Nephron progenitor cell (in vitro differentiated cells): ENCODE measurements around the gene PADI2.

Source experiments
- DNase-seq: peaks from one replicate; pipeline ENCODE4 v3.0.0; 2021
- H3K27ac Mint-ChIP-seq: 2 replicates; pipeline ENCODE4 v1.8.0; 2021; ENCODE audit warnings: mild to moderate bottlenecking, moderate library complexity, mixed read lengths
- H3K27me3 Mint-ChIP-seq: 2 replicates; pipeline ENCODE4 v1.8.0; 2021; ENCODE audit warnings: mild to moderate bottlenecking, low read depth, mixed read lengths; ENCODE audit not compliant: poor library complexity
- H3K36me3 Mint-ChIP-seq: 2 replicates; pipeline ENCODE4 v1.8.0; 2021; ENCODE audit warnings: low read depth, mixed read lengths
- H3K4me1 Mint-ChIP-seq: 2 replicates; pipeline ENCODE4 v1.8.0; 2021; ENCODE audit warnings: mixed read lengths
- H3K4me3 Mint-ChIP-seq: 2 replicates; pipeline ENCODE4 v1.8.0; 2021; ENCODE audit warnings: mild to moderate bottlenecking, moderate library complexity, mixed read lengths
- H3K9me3 Mint-ChIP-seq: 2 replicates; pipeline ENCODE4 v1.8.0; 2021; ENCODE audit warnings: mild to moderate bottlenecking, moderate library complexity, mixed read lengths
- TF ChIP-seq, protein P1 (sequence below): fragments of 200-600 bp; sonication (generic); IDR thresholded peaks from 2 replicates; pipeline ENCODE4 v1.5.0; 2021; ENCODE audit warnings: antibody characterized with exemption

The PADI2 gene

DNA sequence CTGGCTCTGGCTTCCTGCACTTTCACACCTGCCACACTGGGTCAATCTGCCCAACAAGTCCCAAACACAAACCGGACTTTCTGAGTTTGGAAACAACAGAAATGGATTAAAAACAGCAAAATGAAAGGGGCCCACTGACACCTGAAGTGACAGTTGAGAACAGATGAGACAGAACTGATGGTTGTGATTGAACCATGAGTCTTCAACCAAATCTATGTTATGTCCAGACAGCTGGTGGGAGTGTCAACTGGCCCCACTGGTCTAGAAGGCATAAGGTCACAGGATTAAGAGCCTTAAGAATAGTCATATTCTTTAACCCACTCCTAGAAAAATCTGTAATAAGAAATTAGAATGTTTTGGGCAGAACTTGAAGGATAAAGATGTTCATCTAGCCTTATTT, 94.5 kb downstream of the PADI2 start:
- peaks cover 66% of the 10 kb centered on the region for H3K36me3 Mint-ChIP-seq
- DNase-seq: no peak
- TF ChIP-seq, protein P1, sequence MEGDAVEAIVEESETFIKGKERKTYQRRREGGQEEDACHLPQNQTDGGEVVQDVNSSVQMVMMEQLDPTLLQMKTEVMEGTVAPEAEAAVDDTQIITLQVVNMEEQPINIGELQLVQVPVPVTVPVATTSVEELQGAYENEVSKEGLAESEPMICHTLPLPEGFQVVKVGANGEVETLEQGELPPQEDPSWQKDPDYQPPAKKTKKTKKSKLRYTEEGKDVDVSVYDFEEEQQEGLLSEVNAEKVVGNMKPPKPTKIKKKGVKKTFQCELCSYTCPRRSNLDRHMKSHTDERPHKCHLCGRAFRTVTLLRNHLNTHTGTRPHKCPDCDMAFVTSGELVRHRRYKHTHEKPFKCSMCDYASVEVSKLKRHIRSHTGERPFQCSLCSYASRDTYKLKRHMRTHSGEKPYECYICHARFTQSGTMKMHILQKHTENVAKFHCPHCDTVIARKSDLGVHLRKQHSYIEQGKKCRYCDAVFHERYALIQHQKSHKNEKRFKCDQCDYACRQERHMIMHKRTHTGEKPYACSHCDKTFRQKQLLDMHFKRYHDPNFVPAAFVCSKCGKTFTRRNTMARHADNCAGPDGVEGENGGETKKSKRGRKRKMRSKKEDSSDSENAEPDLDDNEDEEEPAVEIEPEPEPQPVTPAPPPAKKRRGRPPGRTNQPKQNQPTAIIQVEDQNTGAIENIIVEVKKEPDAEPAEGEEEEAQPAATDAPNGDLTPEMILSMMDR: no peak

GRCh38 chr1:17023573-17023972, 95.7 kb downstream of the PADI2 start:
- H3K4me1 Mint-ChIP-seq: no peaks in the 10 kb centered on the region
- H3K36me3 Mint-ChIP-seq: peaks cover 69% of the 10 kb centered on the region
- DNase-seq: no peak
- H3K27ac Mint-ChIP-seq: no peak overlapping the region
- H3K27me3 Mint-ChIP-seq: no peaks in the 10 kb centered on the region
- H3K9me3 Mint-ChIP-seq: no peaks in the 10 kb centered on the region
- TF ChIP-seq, protein P1: no peak
- H3K4me3 Mint-ChIP-seq: no peak overlapping the region

More for the DNA sequence above, 94.5 kb downstream of the PADI2 start:
- peak overlapping the region; percentile 63 for H3K27ac Mint-ChIP-seq
- H3K9me3 Mint-ChIP-seq: no peaks in the 10 kb centered on the region
- H3K27me3 Mint-ChIP-seq: no peaks in the 10 kb centered on the region
- no peaks in the 10 kb centered on the region for H3K4me1 Mint-ChIP-seq
- H3K4me3 Mint-ChIP-seq: no peak overlapping the region

GRCh38 chr1:17023102-17023501, 96.1 kb downstream of the PADI2 start:
- no peak overlapping the region for H3K27ac Mint-ChIP-seq
- H3K36me3 Mint-ChIP-seq: peaks cover 69% of the 10 kb centered on the region
- TF ChIP-seq, protein P1: no peak
- H3K27me3 Mint-ChIP-seq: no peaks in the 10 kb centered on the region
- no peaks in the 10 kb centered on the region for H3K9me3 Mint-ChIP-seq
- H3K4me1 Mint-ChIP-seq: no peaks in the 10 kb centered on the region
- H3K4me3 Mint-ChIP-seq: no peak overlapping the region
- DNase-seq: no peak

DNA sequence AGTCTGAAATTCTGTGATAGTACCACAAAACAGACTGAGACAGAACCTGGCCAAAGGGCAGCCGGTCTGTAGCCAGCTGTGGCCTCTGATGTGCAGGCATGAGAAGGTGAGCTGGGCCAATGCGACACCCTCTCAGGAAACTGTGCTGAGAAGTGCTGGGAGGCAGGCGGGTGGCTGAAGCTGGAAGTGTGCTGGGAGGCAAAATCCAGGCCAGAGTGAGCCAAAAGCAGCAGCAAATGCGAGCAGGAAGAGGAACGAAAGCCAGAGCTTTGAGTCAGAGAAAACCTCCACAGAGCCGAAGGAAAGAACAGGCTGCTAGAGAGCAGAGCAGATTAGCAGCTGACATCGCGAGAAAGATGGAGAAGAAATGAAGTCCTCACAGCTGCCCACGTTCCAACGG, 97.4 kb downstream of the PADI2 start:
- TF ChIP-seq, protein P1: no peak
- no peak overlapping the region for H3K4me3 Mint-ChIP-seq
- no peaks in the 10 kb centered on the region for H3K27me3 Mint-ChIP-seq
- no peaks in the 10 kb centered on the region for H3K4me1 Mint-ChIP-seq
- peak overlapping the region; percentile 68 for H3K27ac Mint-ChIP-seq
- DNase-seq: no peak
- H3K9me3 Mint-ChIP-seq: no peaks in the 10 kb centered on the region
- peaks cover 64% of the 10 kb centered on the region for H3K36me3 Mint-ChIP-seq

DNA sequence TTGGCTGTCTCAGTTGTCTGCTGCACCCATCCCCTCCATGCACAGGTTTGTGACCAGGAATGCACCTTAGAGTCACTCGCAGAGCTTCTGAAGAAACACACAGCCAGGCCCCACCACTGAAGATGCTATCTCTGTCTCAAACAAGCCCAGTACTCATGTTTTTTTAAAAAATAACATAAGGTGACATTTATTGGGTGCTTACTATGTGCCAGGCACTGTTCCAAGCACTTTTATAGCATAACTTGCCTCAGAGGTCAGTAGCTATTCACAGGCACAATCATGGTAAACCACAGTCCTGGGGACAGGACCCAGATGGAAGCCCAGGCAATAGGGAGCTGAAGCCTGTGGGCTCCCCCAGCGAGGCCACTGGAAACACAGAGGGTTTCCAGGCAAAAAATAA, 98.7 kb downstream of the PADI2 start:
- Mint-ChIP-seq H3K36me3 (peaks cover 69% of the 10 kb centered on the region), H3K9me3 (no peaks in the 10 kb centered on the region), H3K4me1 (peaks cover 10% of the 10 kb centered on the region), H3K4me3 (no peak overlapping the region), H3K27ac (no peak overlapping the region), H3K27me3 (no peaks in the 10 kb centered on the region)
- TF ChIP-seq, protein P1: no peak
- DNase-seq: no peak

DNA sequence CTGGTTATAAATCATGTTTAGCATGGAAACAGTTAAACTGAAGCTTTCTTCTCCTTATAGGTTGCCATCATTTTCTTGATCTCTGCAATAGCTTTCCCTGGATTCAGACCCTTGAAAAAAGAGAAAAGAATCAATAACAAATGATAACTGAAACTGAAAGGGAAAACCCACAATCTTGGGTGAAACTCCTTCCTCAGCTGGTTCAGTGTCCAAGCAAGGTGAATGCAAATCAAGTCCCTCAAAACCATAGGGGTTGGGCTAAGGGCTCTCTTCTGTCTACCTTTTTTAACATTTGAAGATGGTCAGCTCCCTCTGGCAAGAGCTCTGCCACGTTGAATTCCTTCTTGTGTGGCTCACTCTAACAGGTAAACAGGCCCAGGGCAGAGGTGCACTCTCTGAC, 100.4 kb downstream of the PADI2 start:
- H3K27me3 Mint-ChIP-seq: no peaks in the 10 kb centered on the region
- no peak overlapping the region for H3K4me3 Mint-ChIP-seq
- DNase-seq: no peak
- peaks cover 62% of the 10 kb centered on the region for H3K36me3 Mint-ChIP-seq
- no peaks in the 10 kb centered on the region for H3K9me3 Mint-ChIP-seq
- H3K27ac Mint-ChIP-seq: peak overlapping the region; percentile 23
- H3K4me1 Mint-ChIP-seq: peaks cover 18% of the 10 kb centered on the region
- TF ChIP-seq, protein P1: no peak
